ENCODE measurements around the gene TYK2.

The TYK2 gene

DNA sequence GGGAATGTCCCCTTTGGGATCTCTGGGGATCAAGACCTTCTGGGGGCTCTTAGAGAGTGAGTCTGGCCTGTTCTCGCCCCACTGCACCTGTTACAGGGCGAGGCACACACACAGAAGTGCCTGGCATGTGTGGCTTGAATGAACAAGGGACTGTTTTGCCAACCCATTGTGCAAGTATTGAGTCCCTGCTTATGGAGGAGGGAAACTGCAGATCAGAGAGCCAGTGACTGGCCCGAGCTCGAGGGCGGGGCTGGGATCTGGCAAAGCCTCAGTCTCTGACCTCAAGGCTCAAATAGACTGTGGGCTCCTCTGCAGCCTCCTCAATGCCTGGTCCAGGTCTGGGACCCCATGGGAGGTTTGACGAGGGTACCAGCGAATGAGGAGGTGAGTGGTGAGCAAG, 52.6 kb downstream of the TYK2 start:
- Histone ChIP-seq H3K4me2 (ENCODE audit: low read depth, low read length, poor library complexity, severe bottlenecking) (no peak overlapping the region), H3K79me2 (ENCODE audit: insufficient read depth, low read length) (peaks cover 45% of the 10 kb centered on the region), H3K36me3 (ENCODE audit: low read length) (0 out of 2 replicates have a peak, but pooled peaks cover 2% of the 10 kb centered on the region), H3K27me3 (ENCODE audit: low read length) (no peaks in the 10 kb centered on the region), H3K9me2 (replicated peaks; ENCODE audit: insufficient read depth, low read length) (no peaks in the 10 kb centered on the region), H3K4me3 (ENCODE audit: insufficient read depth, low read length, poor library complexity, severe bottlenecking) (no peak overlapping the region), H3K9me3 (ENCODE audit: insufficient read depth, low read length) (no peaks in the 10 kb centered on the region), H4K20me1 (ENCODE audit: low read depth, low read length) (peaks cover 4% of the 10 kb centered on the region; the same call in 1 of the 2 replicates), H3K27ac (ENCODE audit: low read depth, low read length) (no peak overlapping the region), H2AFZ (ENCODE audit: low read depth, low read length, severe bottlenecking) (no peak overlapping the region), H3K9ac (ENCODE audit: low read length) (no peak overlapping the region), H3F3A (ENCODE audit: insufficient read depth) (no peaks in the 10 kb centered on the region)
- no peak for TF ChIP-seq EZH2phosphoT487 (conservative IDR thresholded peaks at IDR 0.05; ENCODE audit: low read length)
- TF ChIP-seq, protein P1, sequence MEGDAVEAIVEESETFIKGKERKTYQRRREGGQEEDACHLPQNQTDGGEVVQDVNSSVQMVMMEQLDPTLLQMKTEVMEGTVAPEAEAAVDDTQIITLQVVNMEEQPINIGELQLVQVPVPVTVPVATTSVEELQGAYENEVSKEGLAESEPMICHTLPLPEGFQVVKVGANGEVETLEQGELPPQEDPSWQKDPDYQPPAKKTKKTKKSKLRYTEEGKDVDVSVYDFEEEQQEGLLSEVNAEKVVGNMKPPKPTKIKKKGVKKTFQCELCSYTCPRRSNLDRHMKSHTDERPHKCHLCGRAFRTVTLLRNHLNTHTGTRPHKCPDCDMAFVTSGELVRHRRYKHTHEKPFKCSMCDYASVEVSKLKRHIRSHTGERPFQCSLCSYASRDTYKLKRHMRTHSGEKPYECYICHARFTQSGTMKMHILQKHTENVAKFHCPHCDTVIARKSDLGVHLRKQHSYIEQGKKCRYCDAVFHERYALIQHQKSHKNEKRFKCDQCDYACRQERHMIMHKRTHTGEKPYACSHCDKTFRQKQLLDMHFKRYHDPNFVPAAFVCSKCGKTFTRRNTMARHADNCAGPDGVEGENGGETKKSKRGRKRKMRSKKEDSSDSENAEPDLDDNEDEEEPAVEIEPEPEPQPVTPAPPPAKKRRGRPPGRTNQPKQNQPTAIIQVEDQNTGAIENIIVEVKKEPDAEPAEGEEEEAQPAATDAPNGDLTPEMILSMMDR (IDR thresholded peaks at IDR 0.05; ENCODE audit: insufficient read depth, low read length, poor library complexity, severe bottlenecking): no peak

DNA sequence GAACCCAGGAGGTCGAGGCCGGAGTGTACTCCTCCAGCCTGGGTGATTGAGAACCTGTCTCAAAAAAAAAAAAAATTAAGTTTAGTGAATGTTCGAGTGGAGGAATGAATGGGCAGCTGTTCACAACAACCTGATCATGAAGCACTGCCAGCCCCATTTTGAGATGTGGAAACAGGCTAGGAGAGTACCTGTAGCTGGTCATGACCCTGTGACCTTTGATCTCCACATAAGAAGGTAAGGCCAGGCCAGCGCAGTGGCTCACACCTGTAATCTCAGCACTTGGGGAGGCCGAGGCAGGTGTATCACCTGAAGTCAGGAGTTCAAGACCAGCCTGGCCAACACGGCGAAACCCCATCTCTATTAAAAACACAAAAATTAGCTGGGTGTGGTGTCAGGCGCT, 54.6 kb downstream of the TYK2 start:
- Histone ChIP-seq H4K20me1 (ENCODE audit: low read depth, low read length) (no peaks in the 10 kb centered on the region), H3K27me3 (ENCODE audit: low read length) (no peaks in the 10 kb centered on the region), H3K27ac (ENCODE audit: low read depth, low read length) (no peak overlapping the region), H3K9me2 (replicated peaks; ENCODE audit: insufficient read depth, low read length) (no peaks in the 10 kb centered on the region), H3F3A (ENCODE audit: insufficient read depth) (no peaks in the 10 kb centered on the region), H3K4me2 (ENCODE audit: low read depth, low read length, poor library complexity, severe bottlenecking) (no peak overlapping the region), H3K79me2 (ENCODE audit: insufficient read depth, low read length) (peaks cover 29% of the 10 kb centered on the region), H3K9ac (ENCODE audit: low read length) (no peak overlapping the region), H3K36me3 (ENCODE audit: low read length) (0 out of 2 replicates have a peak, but pooled peaks cover 2% of the 10 kb centered on the region), H2AFZ (ENCODE audit: low read depth, low read length, severe bottlenecking) (no peak overlapping the region), H3K9me3 (ENCODE audit: insufficient read depth, low read length) (no peaks in the 10 kb centered on the region), H3K4me3 (ENCODE audit: insufficient read depth, low read length, poor library complexity, severe bottlenecking) (no peak overlapping the region)
- no peak for TF ChIP-seq EZH2phosphoT487 (conservative IDR thresholded peaks at IDR 0.05; ENCODE audit: low read length)

DNA sequence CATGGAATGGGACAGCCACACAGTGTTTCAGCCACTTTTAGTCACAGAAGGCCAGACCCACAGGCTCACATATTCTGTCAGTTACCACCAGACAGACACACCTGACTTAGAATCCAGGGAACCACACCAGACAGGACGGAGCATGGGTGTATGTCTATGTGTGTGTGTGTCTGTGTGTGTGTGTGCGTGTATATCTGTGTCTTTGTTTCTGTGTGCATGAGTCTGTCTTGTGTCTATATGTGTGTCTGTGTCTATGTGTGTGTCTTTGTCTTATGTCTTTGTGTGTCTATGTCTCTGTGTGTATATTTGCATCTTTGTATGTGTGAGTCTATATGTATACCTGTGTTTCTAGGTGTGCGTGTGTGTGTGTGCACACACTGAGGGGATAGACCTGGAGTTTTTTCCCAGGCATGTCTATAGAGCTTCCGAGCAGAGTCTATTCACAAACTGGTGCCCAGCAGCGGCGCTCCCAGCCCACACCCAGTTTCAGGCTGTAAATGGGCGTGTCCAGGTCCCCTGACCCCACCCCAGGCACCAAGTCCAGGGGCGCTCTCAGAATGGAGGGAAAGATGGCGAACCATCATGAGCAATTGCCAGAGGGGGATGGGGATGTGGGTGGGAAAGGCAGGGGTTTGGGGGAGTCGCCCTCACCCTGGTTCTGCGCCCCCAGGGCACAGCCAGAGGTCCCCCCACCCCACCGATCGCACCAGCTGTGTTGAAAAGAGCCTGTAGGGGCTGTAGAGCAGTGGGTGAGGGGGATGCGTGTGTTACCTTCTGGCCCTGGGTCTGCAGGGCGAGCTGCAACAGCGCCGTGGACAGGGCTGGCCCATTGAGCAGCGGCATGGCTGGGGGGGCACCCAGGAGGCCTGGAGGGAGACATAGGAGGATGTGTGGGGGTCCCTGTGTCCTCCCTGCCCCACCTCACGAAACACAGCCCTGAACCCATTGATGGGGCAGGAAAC, 58.2 kb downstream of the TYK2 start:
- Histone ChIP-seq H3K4me2 (ENCODE audit: low read depth, low read length, poor library complexity, severe bottlenecking) (no peak overlapping the region), H3K9me3 (ENCODE audit: insufficient read depth, low read length) (no peaks in the 10 kb centered on the region), H3K27ac (ENCODE audit: low read depth, low read length) (no peak overlapping the region), H3K79me2 (ENCODE audit: insufficient read depth, low read length) (0 out of 2 replicates have a peak, but pooled peaks cover under 1% of the 10 kb centered on the region), H4K20me1 (ENCODE audit: low read depth, low read length) (no peaks in the 10 kb centered on the region), H2AFZ (ENCODE audit: low read depth, low read length, severe bottlenecking) (no peak overlapping the region), H3K36me3 (ENCODE audit: low read length) (no peaks in the 10 kb centered on the region), H3K27me3 (ENCODE audit: low read length) (no peaks in the 10 kb centered on the region), H3K4me3 (ENCODE audit: insufficient read depth, low read length, poor library complexity, severe bottlenecking) (no peak overlapping the region), H3K9ac (ENCODE audit: low read length) (no peak overlapping the region), H3F3A (ENCODE audit: insufficient read depth) (no peaks in the 10 kb centered on the region), H3K9me2 (replicated peaks; ENCODE audit: insufficient read depth, low read length) (no peaks in the 10 kb centered on the region)
- TF ChIP-seq, protein P1 (IDR thresholded peaks at IDR 0.05; ENCODE audit: insufficient read depth, low read length, poor library complexity, severe bottlenecking): no peak
- no peak for TF ChIP-seq EZH2phosphoT487 (conservative IDR thresholded peaks at IDR 0.05; ENCODE audit: low read length)

DNA sequence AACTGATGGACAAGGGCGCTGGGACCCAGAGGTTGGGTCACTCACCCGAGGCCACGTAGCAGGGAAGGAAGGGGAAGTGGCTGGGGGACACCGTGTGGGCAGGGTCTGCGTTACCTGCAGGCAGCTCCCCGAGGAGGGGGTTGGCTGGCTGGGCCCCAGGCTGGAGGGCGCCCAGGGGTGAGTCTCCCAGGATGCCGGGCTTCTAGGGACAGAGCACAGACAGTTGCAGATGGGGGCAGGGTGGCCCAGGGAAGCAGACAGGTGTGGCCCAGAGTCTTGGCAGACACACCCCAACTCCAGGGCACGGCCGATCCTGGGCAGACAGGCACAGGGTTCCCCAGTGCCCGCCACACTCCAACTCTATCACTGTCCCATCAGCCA, 59.0 kb downstream of the TYK2 start:
- H3K9ac ChIP-seq (ENCODE audit: low read length): no peak overlapping the region
- no peak overlapping the region for H2AFZ ChIP-seq (ENCODE audit: low read depth, low read length, severe bottlenecking)
- no peaks in the 10 kb centered on the region for H3K36me3 ChIP-seq (ENCODE audit: low read length)
- H3K9me2 ChIP-seq (replicated peaks; ENCODE audit: insufficient read depth, low read length): no peaks in the 10 kb centered on the region
- no peaks in the 10 kb centered on the region for H3K27me3 ChIP-seq (ENCODE audit: low read length)
- TF ChIP-seq, protein P1 (IDR thresholded peaks at IDR 0.05; ENCODE audit: insufficient read depth, low read length, poor library complexity, severe bottlenecking): no peak
- no peak for TF ChIP-seq EZH2phosphoT487 (conservative IDR thresholded peaks at IDR 0.05; ENCODE audit: low read length)
- H3K4me2 ChIP-seq (ENCODE audit: low read depth, low read length, poor library complexity, severe bottlenecking): no peak overlapping the region
- H3K9me3 ChIP-seq (ENCODE audit: insufficient read depth, low read length): no peaks in the 10 kb centered on the region
- no peak overlapping the region for H3K27ac ChIP-seq (ENCODE audit: low read depth, low read length)
- no peaks in the 10 kb centered on the region for H3F3A ChIP-seq (ENCODE audit: insufficient read depth)
- H3K79me2 ChIP-seq (ENCODE audit: insufficient read depth, low read length): no peaks in the 10 kb centered on the region
- H4K20me1 ChIP-seq (ENCODE audit: low read depth, low read length): no peaks in the 10 kb centered on the region
- H3K4me3 ChIP-seq (ENCODE audit: insufficient read depth, low read length, poor library complexity, severe bottlenecking): no peak overlapping the region
